ENCODE data around the gene CYLD.

The CYLD gene

DNA sequence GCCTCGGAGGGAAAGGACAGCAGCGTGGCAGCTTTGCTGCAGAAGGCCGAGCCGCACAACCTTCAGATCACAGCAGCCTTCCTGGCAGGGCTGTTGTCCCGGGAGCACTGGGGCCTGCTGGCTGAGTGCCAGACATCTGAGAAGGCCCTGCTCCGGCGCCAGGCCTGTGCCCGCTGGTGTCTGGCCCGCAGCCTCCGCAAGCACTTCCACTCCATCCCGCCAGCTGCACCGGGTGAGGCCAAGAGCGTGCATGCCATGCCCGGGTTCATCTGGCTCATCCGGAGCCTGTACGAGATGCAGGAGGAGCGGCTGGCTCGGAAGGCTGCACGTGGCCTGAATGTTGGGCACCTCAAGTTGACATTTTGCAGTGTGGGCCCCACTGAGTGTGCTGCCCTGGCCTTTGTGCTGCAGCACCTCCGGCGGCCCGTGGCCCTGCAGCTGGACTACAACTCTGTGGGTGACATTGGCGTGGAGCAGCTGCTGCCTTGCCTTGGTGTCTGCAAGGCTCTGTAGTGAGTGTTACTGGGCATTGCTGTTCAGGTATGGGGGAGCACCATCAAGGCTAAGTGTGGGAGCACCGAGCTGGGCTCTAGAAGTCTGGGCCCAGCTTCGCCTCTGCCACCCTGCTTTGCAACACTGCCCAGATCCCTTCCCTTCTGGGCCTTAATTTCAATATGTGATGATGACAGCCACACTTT, 29.9 kb upstream of the CYLD start:
- DNase-seq = no peak

DNA sequence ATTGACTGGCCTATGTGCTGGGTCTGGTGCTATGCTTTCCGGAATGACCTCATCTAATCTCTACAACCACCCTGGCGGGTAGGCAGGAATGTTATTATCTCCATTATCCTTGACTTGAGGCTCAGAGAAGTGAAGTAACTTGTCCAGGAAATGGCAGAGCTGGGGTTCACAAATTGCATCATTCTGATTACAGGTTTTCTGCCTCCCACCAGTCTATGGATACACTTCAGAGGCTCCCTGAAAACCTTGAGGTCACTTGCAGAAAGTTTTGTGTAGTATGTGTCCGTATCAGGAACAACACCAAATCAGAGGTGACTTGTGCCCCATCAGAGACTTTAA, 29.4 kb upstream of the CYLD start:
- no peak for DNase-seq

DNA sequence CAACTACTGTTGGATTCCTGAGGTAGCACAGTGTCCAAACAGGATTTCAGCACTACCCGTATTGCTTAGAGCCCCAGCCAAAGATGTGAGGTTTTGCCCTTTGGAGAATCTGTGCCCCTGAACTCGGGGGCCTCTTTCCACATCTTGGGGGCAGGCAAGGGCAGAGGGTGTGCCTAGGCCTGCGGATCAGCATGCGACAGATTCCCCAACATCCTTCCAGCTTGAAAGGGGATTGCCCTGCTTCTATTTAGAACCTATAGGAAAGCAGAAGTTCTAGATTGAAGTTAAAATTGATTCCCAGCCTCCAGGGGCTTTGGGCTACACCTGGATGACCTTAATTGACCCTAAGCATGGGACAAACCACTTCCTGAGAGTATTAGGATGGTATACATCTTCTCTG, 28.9 kb upstream of the CYLD start:
- DNase-seq = no peak

DNA sequence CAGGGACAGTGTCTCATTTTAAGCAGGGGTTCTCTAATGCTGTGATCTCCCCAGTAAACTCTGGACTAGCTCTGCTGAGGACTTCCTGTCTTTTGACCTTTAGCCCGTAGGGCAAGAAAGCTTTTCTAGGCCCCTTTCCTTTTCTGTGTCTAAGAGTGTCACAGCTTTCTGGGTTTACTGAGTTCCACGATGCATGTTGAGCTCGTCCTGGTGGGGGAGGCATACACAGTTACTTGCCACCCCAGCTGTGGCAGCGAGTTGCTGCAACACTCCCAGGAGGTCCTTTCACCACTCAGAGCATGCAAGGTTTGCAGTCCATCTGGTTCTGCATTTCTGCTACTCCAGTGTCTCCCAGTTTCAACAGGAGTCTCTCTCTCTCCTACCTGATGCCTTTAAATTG, 24.8 kb upstream of the CYLD start:
- no peak for DNase-seq

DNA sequence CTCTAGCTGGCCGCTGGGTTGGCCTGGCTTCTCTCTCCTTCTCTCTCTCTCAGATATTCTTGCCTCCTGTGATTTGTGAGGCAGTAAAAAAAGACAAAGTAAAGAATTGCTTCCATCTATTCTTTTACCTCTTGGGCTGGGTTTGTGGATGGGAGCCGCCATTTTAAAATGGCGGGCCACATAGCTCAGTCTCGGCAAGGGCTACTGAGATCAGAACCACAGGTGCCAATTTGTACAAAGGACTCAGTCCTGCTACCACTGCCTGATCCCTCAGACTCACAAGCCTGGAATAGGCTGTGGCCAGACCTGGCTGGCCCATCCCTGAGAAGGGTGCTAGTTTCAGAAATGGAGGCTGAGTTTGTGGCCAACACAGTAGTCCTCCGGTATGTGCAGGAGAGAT, 24.4 kb upstream of the CYLD start:
- DNase-seq = no peak

DNA sequence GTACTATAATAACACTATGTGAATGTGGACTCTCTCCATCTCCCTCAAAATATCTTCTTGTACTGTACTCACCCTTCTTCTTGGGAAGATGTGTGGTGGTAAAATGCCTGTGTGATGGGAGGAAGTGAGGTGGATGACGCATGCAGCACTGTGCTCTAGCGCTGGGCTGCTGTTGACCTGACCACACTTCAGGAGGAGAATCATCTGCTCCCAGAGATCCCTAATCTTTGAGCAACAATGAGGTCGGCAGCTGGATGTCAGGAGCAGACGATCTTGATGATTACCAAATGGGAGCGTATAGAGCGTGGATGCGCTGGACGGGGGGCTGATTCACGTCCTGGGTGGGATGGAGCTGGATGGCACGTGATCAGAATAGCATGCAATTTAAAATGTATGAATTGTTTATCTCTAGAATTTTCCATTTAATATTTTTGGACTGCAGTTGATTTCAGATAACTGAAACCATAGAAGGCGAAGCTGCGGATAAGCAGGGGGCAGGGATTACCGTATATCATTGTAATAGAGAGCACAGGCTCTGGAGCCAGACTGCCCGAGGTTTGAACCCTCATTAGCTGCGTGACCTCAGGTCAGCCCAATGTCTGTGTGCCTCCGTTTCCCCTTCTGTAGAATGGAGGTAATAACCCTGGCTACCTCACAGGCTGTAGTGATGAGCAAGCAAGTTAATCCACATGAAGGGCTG, 23.7 kb upstream of the CYLD start:
- DNase-seq = no peak

DNA sequence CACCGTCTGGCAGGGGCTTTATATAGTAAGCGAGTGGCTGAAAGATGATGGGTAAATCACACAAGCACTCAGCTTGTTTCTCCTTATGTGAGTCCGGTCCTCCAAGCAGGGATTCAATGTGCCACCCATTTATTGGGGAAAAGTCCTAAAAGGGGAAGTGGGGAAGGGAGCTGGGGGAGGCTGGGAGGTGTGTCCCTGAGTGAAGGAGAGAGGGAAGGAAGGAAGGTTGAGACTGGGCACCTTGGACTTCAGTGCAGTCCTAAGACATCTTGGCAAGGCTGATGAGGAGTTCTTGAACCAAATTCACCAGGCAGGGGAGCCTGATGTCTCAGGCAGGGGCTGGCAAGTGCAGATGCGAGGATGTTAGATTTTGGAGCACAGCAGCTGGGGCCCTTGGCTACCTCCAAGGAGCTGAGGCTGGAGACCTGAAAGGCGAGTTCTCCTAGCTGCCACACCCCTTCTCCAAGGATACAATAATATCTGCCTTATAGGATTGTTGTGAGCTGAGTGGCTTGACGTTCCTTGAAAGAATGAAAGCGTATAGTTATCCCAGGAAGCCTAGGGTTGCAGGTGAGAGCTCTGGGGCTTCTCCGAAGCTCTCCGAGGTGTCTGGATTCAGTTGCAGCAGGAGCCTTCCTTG, 23.0 kb upstream of the CYLD start:
- no peak for DNase-seq

DNA sequence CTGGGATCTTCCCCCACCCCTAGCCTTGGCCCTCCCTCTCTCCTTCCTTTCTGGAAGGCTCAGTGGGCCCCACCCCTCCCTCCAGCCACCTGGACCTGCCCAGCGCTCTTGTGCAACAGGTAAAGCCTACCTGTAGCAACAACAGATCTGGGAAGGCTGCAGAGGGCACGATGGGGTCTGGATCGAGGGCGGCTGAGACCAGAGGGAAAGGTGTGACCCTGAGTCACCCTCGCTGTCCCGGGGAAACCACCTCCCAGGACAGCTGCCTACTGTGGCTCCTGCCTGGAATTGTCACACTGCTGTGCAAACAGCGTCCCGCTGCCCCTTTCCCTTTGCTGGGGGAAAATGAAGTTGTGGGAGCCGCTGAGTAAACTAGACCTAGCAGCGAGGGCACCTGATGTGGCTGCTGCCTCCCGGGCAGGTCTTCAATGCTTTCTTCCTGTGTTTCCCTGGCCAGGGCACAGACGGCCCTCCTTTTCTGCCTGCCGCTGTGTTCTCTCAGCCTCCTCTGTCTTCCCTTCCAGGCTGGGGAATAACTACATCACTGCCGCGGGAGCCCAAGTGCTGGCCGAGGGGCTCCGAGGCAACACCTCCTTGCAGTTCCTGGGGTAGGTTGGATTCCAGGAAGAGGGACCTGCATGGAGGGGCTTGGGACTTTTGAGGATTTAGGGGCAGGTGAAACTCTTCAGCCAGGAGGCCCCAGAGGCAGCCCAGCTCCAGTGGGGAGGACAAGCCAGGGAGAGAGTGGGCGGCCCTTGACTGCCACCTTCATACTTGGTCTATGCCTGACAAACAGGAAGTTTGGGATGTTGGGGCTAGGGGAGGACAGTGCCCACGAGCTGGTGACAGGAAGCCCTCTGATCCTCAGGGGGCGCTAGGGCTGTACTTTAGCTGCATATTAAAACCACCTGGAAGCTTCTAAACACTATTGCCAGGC, 22.2 kb upstream of the CYLD start:
- DNase-seq = no peak

DNA sequence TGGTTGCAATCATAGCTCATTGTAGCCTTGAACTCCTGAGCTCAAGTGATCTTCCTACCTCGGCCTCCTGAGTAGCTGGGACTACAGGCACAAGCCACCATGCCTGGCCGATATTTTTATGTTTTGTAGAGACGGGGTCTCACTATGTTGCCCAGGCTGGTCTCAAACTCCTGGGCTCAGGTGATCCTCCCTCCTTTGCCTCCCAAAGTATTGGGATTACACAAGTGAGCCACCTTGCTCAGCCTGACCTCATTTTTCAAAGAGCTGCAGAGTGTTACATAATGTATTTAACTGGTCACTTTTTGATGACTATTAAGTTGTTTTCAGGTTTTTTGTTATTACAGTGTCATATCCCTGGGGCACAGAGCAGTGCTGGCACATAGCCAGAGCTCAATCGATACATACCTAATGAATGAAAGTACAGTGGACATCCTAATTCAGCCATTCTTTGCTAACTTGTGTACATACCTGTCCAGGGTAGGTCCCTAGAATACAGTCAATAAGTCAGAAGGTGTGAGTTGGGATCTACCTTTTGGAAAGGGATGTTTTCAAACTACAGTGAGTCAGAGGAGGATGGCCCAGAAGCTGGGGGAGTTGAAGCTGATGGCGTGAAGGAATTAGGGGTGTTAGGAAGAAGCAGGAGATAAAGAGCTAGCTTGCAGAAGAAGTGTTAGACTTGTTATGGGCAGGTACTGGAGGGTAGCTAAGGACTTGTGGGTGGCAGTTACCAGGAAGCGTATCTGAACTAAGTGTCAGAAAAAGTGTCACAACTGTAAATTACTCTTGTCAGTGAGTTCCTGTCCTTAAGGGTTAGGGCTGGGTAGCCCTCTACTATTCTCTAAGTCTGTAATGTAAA, 20.1 kb upstream of the CYLD start:
- DNase-seq = peak in 1 of 2 donors; percentile 65

DNA sequence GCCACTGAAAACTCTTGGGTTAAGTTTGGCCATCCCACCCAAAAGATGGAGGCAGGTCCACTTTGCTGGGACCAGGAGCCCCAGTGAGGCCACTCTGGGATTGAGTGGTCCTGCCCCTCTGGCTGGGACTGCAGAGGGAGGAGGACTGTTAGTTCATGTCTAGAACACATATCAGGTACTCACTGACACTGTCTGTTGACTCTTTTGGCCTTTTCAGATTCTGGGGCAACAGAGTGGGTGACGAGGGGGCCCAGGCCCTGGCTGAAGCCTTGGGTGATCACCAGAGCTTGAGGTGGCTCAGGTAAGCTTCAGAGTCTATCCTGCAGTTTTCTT, 19.5 kb upstream of the CYLD start:
- DNase-seq = no peak

DNA sequence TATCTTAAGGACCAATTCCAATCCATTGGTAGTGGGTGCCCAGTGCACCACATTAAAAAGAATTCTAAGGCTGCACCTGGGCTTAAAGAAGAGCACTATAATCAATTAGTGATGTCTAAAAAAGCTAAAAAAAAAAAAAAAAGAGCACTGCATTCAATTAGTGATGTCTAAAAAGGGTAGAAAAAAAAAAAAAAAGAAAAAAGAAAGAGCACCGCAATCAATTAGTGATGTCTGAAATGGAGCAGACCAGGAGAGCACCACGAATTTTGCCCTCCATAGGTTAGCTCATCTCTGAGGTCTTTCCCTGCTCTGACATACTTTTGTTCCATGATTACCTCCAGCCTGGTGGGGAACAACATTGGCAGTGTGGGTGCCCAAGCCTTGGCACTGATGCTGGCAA, 18.9 kb upstream of the CYLD start:
- no peak for DNase-seq

DNA sequence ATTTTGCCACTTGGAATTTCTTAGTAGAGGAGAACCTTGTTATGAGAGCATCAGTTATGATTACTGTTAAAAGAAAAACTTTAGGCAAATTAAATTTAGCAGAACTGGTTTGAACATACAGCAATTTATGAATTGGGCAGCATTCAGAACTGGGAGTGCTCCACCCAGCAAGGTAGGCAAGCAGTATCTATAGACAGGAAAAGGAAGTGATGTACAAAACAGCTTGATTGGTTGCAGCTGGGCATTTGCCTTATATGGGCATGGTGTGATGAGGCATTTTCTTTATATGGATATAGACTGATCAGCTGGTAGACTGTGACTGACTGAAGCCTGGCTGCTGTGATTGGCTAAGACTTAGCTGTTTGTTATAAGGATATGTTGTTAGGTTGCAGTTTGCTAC, 17.6 kb upstream of the CYLD start:
- DNase-seq = no peak

DNA sequence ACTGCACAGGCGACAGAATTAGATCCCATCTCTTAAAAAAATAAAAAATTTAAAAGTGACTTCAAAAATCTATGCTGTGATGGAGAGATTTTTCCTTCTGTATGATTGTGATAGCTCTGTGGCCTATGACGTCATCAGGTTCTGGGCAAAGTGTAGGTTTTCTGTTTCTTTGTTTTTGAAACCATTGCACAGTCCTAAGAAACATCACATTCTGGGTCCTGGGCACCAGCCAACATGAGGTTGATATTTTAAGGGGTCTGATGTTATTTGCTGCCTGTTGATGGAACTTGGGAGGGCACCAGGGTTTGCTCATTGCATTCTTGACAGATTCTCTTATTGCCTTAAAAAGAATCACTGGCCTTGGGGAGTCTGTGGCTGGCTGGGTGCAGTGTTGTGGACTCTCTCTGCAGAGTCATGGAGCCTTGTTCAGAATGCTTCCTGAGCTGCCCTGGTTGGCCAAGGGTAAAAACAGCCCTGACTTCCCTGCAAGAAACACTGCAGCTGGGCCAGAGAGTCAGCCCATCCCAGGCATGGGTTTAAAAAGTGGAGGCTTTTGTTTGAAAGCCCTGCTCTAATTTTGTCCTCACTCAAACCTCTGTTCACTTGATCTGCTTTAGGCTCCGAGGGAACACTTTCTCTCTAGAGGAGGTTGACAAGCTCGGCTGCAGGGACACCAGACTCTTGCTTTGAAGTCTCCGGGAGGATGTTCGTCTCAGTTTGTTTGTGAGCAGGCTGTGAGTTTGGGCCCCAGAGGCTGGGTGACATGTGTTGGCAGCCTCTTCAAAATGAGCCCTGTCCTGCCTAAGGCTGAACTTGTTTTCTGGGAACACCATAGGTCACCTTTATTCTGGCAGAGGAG, 10.5 kb upstream of the CYLD start:
- DNase-seq = no peak

DNA sequence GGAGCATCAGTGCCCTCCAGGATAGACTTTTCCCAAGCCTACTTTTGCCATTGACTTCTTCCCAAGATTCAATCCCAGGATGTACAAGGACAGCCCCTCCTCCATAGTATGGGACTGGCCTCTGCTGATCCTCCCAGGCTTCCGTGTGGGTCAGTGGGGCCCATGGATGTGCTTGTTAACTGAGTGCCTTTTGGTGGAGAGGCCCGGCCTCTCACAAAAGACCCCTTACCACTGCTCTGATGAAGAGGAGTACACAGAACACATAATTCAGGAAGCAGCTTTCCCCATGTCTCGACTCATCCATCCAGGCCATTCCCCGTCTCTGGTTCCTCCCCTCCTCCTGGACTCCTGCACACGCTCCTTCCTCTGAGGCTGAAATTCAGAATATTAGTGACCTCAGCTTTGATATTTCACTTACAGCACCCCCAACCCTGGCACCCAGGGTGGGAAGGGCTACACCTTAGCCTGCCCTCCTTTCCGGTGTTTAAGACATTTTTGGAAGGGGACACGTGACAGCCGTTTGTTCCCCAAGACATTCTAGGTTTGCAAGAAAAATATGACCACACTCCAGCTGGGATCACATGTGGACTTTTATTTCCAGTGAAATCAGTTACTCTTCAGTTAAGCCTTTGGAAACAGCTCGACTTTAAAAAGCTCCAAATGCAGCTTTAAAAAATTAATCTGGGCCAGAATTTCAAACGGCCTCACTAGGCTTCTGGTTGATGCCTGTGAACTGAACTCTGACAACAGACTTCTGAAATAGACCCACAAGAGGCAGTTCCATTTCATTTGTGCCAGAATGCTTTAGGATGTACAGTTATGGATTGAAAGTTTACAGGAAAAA, 9.7 kb upstream of the CYLD start:
- no peak for DNase-seq

DNA sequence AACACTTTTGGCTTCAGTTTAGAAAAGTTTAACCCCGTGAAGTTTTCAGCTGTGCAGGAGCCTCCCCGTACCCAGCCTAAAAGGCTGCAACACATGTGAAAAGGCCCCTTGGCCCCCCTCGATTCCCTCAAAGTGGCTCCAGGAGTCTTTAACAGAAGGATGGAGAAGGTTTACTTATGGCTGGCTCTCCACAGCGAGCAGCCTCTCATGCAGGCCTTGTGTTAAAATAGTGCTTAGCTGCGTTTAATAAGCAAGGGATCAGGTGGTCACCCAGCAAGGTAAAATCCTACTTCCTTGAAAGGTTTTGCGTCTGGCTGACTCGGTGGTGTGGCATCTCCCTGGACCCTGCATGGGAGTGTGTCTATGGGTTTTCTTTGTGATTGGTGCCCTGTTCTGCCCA, 8.4 kb upstream of the CYLD start:
- DNase-seq = no peak

DNA sequence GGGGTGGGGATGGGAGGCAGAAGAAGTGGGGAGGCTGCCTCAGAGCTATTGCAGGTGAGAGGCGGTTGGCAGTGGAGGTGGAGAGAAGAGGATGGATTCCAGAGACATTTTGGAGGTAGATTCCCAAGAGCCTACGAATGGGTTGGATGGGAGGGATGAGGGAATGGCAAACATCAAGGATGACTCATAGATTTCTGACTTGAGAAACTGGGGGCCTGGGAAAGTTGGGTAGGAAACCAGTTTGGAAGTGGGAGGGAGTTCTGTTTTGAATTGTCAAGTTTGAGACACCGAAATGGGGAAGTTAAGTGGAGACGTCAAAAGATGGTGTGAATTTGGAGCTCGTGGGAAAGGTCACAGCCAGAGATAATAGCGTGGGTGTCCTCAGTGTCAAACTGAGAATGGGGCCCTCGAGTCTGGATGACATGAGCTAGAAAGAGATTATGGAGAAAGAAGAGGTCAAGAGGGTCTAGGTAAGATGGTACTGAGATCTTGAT, 6.2 kb upstream of the CYLD start:
- DNase-seq = peak in 1 of 2 donors; percentile 28

DNA sequence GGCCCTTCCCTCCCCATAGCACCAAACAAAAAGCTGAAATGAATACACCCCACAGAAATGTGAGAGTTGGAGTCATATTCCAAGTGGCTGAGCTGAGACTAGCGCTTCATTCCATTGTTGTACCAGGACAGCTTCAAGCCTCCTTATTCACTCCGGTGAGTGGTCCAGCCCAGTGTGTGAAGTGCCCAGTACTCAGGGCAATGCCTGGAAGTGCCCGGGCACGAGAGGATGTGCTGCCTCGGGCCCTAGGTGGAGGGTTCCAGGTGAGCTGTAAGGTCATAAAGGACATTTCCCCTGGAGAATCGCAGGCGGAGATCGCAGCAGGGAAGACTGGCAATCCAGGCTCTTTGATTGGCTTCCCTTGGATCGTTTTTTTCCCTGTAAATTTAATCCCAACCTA, 5.4 kb upstream of the CYLD start:
- no peak for DNase-seq

DNA sequence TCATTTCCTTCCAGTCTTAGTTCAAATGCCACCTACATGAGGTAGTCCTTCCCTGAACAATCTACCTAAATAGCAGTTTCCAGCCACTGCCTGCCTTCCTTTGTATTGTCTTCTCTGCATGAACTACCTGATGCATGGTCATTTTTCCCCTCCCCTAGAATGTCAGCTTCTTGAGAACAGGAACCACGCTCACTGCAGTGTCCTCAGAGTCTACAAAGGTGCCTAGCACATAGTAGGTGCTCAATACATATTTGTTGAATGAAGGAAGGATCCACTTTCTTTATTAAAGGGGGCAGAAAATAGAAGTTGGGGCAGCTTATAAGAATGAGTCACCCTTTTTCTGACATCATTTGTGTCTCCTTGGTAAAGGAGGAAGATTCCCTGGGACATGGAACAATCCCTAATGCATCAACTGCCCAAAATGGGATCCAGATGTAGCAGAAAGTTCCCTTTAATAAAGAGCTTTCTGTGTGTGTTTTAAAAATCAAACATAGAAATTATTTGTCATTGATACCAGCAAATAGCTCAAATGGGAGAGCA, 4.4 kb upstream of the CYLD start:
- no peak for DNase-seq

DNA sequence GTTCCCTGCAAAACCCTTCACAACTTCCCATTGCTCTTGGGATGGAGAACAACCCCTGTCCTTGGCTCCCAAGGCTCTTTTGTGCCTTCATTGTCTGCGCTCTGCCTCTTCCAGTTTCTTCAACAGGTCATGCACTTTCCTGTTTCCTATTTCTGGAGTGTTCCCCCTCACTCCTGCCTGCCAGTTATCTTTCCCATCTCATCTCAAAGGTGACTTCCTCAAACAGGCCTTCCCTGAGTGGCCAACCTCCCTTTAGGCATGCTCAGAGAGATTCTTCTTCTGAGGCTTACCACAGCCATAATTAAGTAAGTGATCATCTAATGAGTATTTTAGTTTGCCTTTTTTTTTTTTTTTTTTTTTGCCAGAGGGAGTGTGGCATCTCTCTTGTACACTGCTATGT, 2.9 kb upstream of the CYLD start:
- no peak for DNase-seq

DNA sequence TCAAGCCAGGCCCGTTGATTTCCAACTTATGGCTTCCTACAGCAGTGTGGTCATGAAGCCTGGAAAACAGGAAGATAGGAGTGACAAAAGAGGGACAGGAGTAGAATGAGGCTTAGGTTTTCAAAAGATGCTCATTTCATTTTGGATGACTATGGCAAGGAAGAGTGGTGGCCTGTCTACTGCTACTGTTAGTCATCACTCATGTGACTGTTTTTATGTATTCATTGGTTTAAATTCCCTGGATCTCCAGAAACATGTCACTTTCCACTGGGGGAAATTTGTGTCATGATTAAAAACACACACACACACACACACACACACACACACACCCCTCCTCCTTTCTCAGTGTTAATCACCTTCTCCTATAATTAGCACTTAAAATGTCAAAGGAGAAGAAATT, 1.1 kb upstream of the CYLD start:
- DNase-seq = no peak

Data from bone marrow (tissue), 2 donors.